ENCODE measurements around the gene GALNT13.

GALNT13 gene

GRCh38 chr2:154307007-154307406 lies 435.3 kb downstream of the GALNT13 start:
- Histone ChIP-seq H2AFZ (ENCODE audit: low read length) (no peak overlapping the region), H3K36me3 (ENCODE audit: insufficient read depth, low read length) (no peaks in the 10 kb centered on the region), H3K27me3 (ENCODE audit: insufficient read depth, low read length, poor library complexity, severe bottlenecking) (no peaks in the 10 kb centered on the region), H3K79me2 (ENCODE audit: insufficient read depth, low read length) (no peaks in the 10 kb centered on the region), H3K4me3 (ENCODE audit: low read length, poor library complexity, severe bottlenecking) (no peak overlapping the region), H3K9ac (ENCODE audit: low read depth, low read length, poor library complexity, severe bottlenecking) (no peak overlapping the region), H3K4me2 (ENCODE audit: low read depth, low read length, poor library complexity, severe bottlenecking) (no peak overlapping the region), H4K20me1 (ENCODE audit: insufficient read depth, low read length, poor library complexity, severe bottlenecking) (no peaks in the 10 kb centered on the region), H3K4me1 (ENCODE audit: insufficient read depth, low read length, poor library complexity, severe bottlenecking) (no peaks in the 10 kb centered on the region), H3K9me3 (ENCODE audit: insufficient read depth, low read depth, low read length) (no peaks in the 10 kb centered on the region), H3F3A (ENCODE audit: low read depth) (no peaks in the 10 kb centered on the region), H3K9me2 (replicated peaks; ENCODE audit: low read depth, low read length) (no peaks in the 10 kb centered on the region)
- TF ChIP-seq EZH2phosphoT487 (IDR thresholded peaks at IDR 0.05; ENCODE audit: borderline replicate concordance) (no peak), CTCF (conservative IDR thresholded peaks at IDR 0.05; ENCODE audit: low read length) (no peak)

- H3K79me2 ChIP-seq (ENCODE audit: insufficient read depth, low read length), result no peaks in the 10 kb centered on the region
- no peak for TF ChIP-seq CTCF (conservative IDR thresholded peaks at IDR 0.05; ENCODE audit: low read length)
- TF ChIP-seq EZH2phosphoT487 (IDR thresholded peaks at IDR 0.05; ENCODE audit: borderline replicate concordance), result no peak
Observed at GRCh38 chr2:154324601-154325000, 452.9 kb downstream of the GALNT13 start.

GRCh38 chr2:154329510-154329909 lies 457.8 kb downstream of the GALNT13 start:
- no peak overlapping the region for H3K4me3 ChIP-seq (ENCODE audit: low read length, poor library complexity, severe bottlenecking)
- H3K27me3 ChIP-seq (ENCODE audit: insufficient read depth, low read length, poor library complexity, severe bottlenecking), result no peaks in the 10 kb centered on the region
- no peak overlapping the region for H3K9ac ChIP-seq (ENCODE audit: low read depth, low read length, poor library complexity, severe bottlenecking)
- no peaks in the 10 kb centered on the region for H3K9me3 ChIP-seq (ENCODE audit: insufficient read depth, low read depth, low read length)
- no peak overlapping the region for H2AFZ ChIP-seq (ENCODE audit: low read length)
- no peaks in the 10 kb centered on the region for H3K4me1 ChIP-seq (ENCODE audit: insufficient read depth, low read length, poor library complexity, severe bottlenecking)
- no peak overlapping the region for H3K4me2 ChIP-seq (ENCODE audit: low read depth, low read length, poor library complexity, severe bottlenecking)
- no peaks in the 10 kb centered on the region for H4K20me1 ChIP-seq (ENCODE audit: insufficient read depth, low read length, poor library complexity, severe bottlenecking)
- H3K9me2 ChIP-seq (replicated peaks; ENCODE audit: low read depth, low read length), result no peaks in the 10 kb centered on the region
- no peak for TF ChIP-seq EZH2phosphoT487 (IDR thresholded peaks at IDR 0.05; ENCODE audit: borderline replicate concordance)
- TF ChIP-seq CTCF (conservative IDR thresholded peaks at IDR 0.05; ENCODE audit: low read length), result no peak
- no peaks in the 10 kb centered on the region for H3K36me3 ChIP-seq (ENCODE audit: insufficient read depth, low read length)
- no peaks in the 10 kb centered on the region for H3F3A ChIP-seq (ENCODE audit: low read depth)
- no peaks in the 10 kb centered on the region for H3K79me2 ChIP-seq (ENCODE audit: insufficient read depth, low read length)

More at GRCh38 chr2:154324601-154325000, 452.9 kb downstream of the GALNT13 start:
- Histone ChIP-seq H3K4me1 (ENCODE audit: insufficient read depth, low read length, poor library complexity, severe bottlenecking) (no peaks in the 10 kb centered on the region), H3K9me2 (replicated peaks; ENCODE audit: low read depth, low read length) (no peaks in the 10 kb centered on the region), H3K9ac (ENCODE audit: low read depth, low read length, poor library complexity, severe bottlenecking) (no peak overlapping the region), H3K36me3 (ENCODE audit: insufficient read depth, low read length) (no peaks in the 10 kb centered on the region), H3K4me2 (ENCODE audit: low read depth, low read length, poor library complexity, severe bottlenecking) (no peak overlapping the region), H4K20me1 (ENCODE audit: insufficient read depth, low read length, poor library complexity, severe bottlenecking) (no peaks in the 10 kb centered on the region), H3K4me3 (ENCODE audit: low read length, poor library complexity, severe bottlenecking) (no peak overlapping the region), H3F3A (ENCODE audit: low read depth) (no peaks in the 10 kb centered on the region), H3K27me3 (ENCODE audit: insufficient read depth, low read length, poor library complexity, severe bottlenecking) (no peaks in the 10 kb centered on the region), H3K9me3 (ENCODE audit: insufficient read depth, low read depth, low read length) (no peaks in the 10 kb centered on the region), H2AFZ (ENCODE audit: low read length) (no peak overlapping the region)
